K562 (cell line): ENCODE results near the gene SSR4. TPM values are rescaled to one million over a fixed set of nuclear protein-coding genes. Genes with fewer than 3 reads are reported as not detected.

ENCODE experiments used
- ATAC-seq: fragments of 200-7000 bp; cut with Tn5 transposase; 3 replicates; pipeline ENCODE4 v1.9.1; 2020; ENCODE audit warnings: moderate library complexity
- BruUV-seq: library from RNA; stranded (reverse); fragments of 400-500 nt; replicated peaks from 2 replicates; lab custom pipeline; 2021; lab: Mats Ljungman, UMichigan
- CTCF ChIA-PET: fragments of 300-600 bp; formaldehyde crosslinking; extraction: SDS; loops from one replicate; lab custom pipeline; 2021; ENCODE audit warnings: low intra/inter-chr PET ratio; lab: Yijun Ruan, JAX
- POLR2A ChIA-PET: fragments of 300-600, 350-650 bp; sonication (Branson Sonifier 250); formaldehyde crosslinking; extraction: SDS; loops from one replicate; lab custom pipeline; 2021; ENCODE audit warnings: antibody characterized with exemption, inconsistent platforms; lab: Yijun Ruan, JAX
- DNase-seq, 4 experiments: peaks; one replicate each; pipeline versions ENCODE4 v3.0.0 to v3.0.0-alpha.2; 2011 to 2018; ENCODE audit warnings: low spot score in 3 of 4, mixed read lengths in 3 of 4; ENCODE audit errors: extremely low read depth in 1 of 4
- FAIRE-seq: peaks from 2 replicates; lab custom pipeline; 2011; peaks lifted over from hg19 to GRCh38; lab: Jason Lieb, UNC
- H2AFZ ChIP-seq: 2 replicates; pipeline ENCODE4 v1.6.0; 2011; ENCODE audit warnings: low read depth, low read length, control low read depth, inconsistent platforms
- H3K27ac ChIP-seq: fragments of 200-600 bp; 3 replicates; pipeline ENCODE4 v1.8.0; 2011; ENCODE audit warnings: low read depth, mild to moderate bottlenecking, control low read depth, inconsistent platforms, low read length, moderate library complexity, mixed read lengths; ENCODE audit errors: extremely low read depth
- H3K27me3 ChIP-seq, 2 experiments: fragments of 300-600 bp in 1 of 2; 2 replicates in 1 of 2; 3 replicates in 1 of 2; pipeline versions ENCODE4 v1.6.0 to v1.8.0; 2011; ENCODE audit warnings: inconsistent platforms in 2 of 2, low read length in 2 of 2, mild to moderate bottlenecking in 1 of 2, mixed read lengths in 1 of 2, moderate library complexity in 1 of 2; ENCODE audit not compliant: control insufficient read depth in 2 of 2, insufficient read depth in 2 of 2
- H3K36me3 ChIP-seq: fragments of 300-600 bp; 3 replicates; pipeline ENCODE4 v1.8.0; 2011; ENCODE audit warnings: mild to moderate bottlenecking, low read length, inconsistent platforms; ENCODE audit not compliant: control insufficient read depth, insufficient read depth
- H3K4me1 ChIP-seq, 2 experiments: fragments of 200-600 bp in 1 of 2; replicated peaks in 1 of 2; 2 replicates in 1 of 2; 3 replicates in 1 of 2; pipeline versions ENCODE4 v1.5.1 to v1.8.0; 2011; ENCODE audit warnings: inconsistent platforms in 2 of 2, low read length in 2 of 2, mild to moderate bottlenecking in 1 of 2, mixed read lengths in 1 of 2, moderate library complexity in 1 of 2; ENCODE audit not compliant: control insufficient read depth in 2 of 2, insufficient read depth in 2 of 2
- H3K4me2 ChIP-seq: 2 replicates; pipeline ENCODE4 v1.6.1; 2011; ENCODE audit warnings: low read length, control low read depth, inconsistent platforms, mixed read lengths; ENCODE audit not compliant: insufficient read depth
- H3K4me3 ChIP-seq: fragments of 200-600 bp; sonication (generic), shearing (Covaris generic); 2 replicates; pipeline ENCODE4 v1.5.1; 2016; ENCODE audit warnings: control low read depth, inconsistent platforms
- H3K79me2 ChIP-seq: fragments of 200-600 bp; 3 replicates; pipeline ENCODE4 v1.8.0; 2011; ENCODE audit warnings: low read length, inconsistent platforms; ENCODE audit not compliant: control insufficient read depth, insufficient read depth
- H3K9ac ChIP-seq, 2 experiments: 2 replicates each; pipeline versions ENCODE4 v1.6.0 to v1.6.1; 2011; ENCODE audit warnings: low read depth in 2 of 2, low read length in 2 of 2, control low read depth in 1 of 2, inconsistent platforms in 1 of 2, mild to moderate bottlenecking in 1 of 2, mixed read lengths in 1 of 2; ENCODE audit not compliant: insufficient read depth in 1 of 2
- H3K9me1 ChIP-seq: one replicate; pipeline ENCODE4 v1.6.0; 2011; ENCODE audit warnings: inconsistent platforms, mild to moderate bottlenecking, low read length, moderate library complexity; ENCODE audit not compliant: control insufficient read depth, insufficient read depth
- H3K9me3 ChIP-seq: replicated peaks from 2 replicates; pipeline ENCODE4 v1.5.1; 2011; ENCODE audit warnings: low read depth, low read length, inconsistent platforms; ENCODE audit not compliant: control insufficient read depth, insufficient read depth
- H4K20me1 ChIP-seq: replicated peaks from 2 replicates; pipeline ENCODE4 v1.6.1; 2011; ENCODE audit warnings: low read length, inconsistent platforms, mixed read lengths; ENCODE audit not compliant: control insufficient read depth, insufficient read depth
- CTBP1 ChIP-seq: fragments of 450-650 bp; IDR thresholded peaks from 2 replicates; pipeline ENCODE4 v1.6.1; 2016; ENCODE audit warnings: borderline replicate concordance
- IRF9 ChIP-seq: fragments of 450-650 bp; IDR thresholded peaks from 2 replicates; pipeline ENCODE4 v1.6.1; 2016; ENCODE audit warnings: missing biosample characterization, missing genetic modification characterization
- MYBL2 ChIP-seq, 2 experiments: fragments of 450-650 bp in 1 of 2; sonication (generic) in 1 of 2; formaldehyde crosslinking in 1 of 2; IDR thresholded peaks; 2 replicates each; pipeline versions ENCODE4 v1.6.1 to v1.8.1; 2017 to 2022; ENCODE audit warnings: borderline replicate concordance in 1 of 2, inconsistent platforms in 1 of 2, low read depth in 1 of 2, mild to moderate bottlenecking in 1 of 2, missing genetic modification reagents in 1 of 2, moderate library complexity in 1 of 2
- PHF21A ChIP-seq: fragments of 450-650 bp; IDR thresholded peaks from 2 replicates; pipeline ENCODE4 v1.6.1; 2017; ENCODE audit warnings: low read depth, borderline replicate concordance
- PYGO2 ChIP-seq: fragments of 450-650 bp; IDR thresholded peaks from 2 replicates; pipeline ENCODE4 v1.6.1; 2016; ENCODE audit warnings: mild to moderate bottlenecking, missing genetic modification characterization, moderate library complexity, missing compliant biosample characterization
- RB1 ChIP-seq: fragments of 450-650 bp; IDR thresholded peaks from 2 replicates; pipeline ENCODE4 v1.6.1; 2017; ENCODE audit warnings: low read depth, mild to moderate bottlenecking
- THRB ChIP-seq: fragments of 450-650 bp; formaldehyde crosslinking; conservative IDR thresholded peaks from 2 replicates; pipeline ENCODE4 v1.4.0; 2022; ENCODE audit warnings: mild to moderate bottlenecking, missing genetic modification characterization
- ZBTB7A ChIP-seq: IDR thresholded peaks from 2 replicates; pipeline ENCODE4 v1.6.1; 2011; ENCODE audit warnings: low read depth, mild to moderate bottlenecking, low read length, moderate library complexity, borderline replicate concordance; ENCODE audit not compliant: control insufficient read depth
- ZZZ3 ChIP-seq: fragments of 450-650 bp; IDR thresholded peaks from 2 replicates; pipeline ENCODE4 v1.6.1; 2016; ENCODE audit warnings: antibody characterized with exemption, mild to moderate bottlenecking, moderate library complexity
- WGBS: fragments of 100-300 bp; shearing (Covaris generic); methylation state at CpG from one replicate; pipeline ENCODE4 v1.1.6; 2016; ENCODE audit warnings: low coverage, mixed read lengths; ENCODE audit not compliant: insufficient coverage; ENCODE audit errors: missing lambda C conversion rate; 5-methylcytosine and 5-hydroxymethylcytosine counted together
- in situ Hi-C: fragments of 300-500 bp; cut with MboI; formaldehyde crosslinking; loops from 4 replicates; pipeline ENCODE4 v1.15.0; 2018; ENCODE audit warnings: inconsistent platforms, mixed read lengths
- intact Hi-C: fragments of 100-400 bp; cut with micrococcal nuclease; formaldehyde crosslinking; loops from 2 replicates; pipeline ENCODE4 v1.14.2; 2022
- polyA plus RNA-seq, 8 experiments: library from polyadenylated mRNA; depleted of rRNA in 4 of 8; stranded (reverse) in 5 of 8; unstranded in 3 of 8; fragments of >200 nt; fragmentation: Nextera tagmentation in 2 of 8; fragmentation: Illumina TruSeq in 1 of 8; extraction: Ambion mirVana in 2 of 8; extraction: Trizol in 1 of 8; gene quantifications; 2 replicates each; pipeline versions ENCODE4 v1.2.1 to v1.2.3, GENCODE V29; 2011 to 2014; ENCODE audit warnings: inconsistent platforms in 1 of 8, missing spikeins in 1 of 8
- total RNA-seq, 7 experiments: library from RNA; depleted of rRNA in 6 of 7; stranded (reverse); fragments of >200 nt in 6 of 7; fragmentation: Illumina TruSeq in 2 of 7; extraction: Trizol in 2 of 7; gene quantifications; 2 replicates each; pipeline versions ENCODE4 v1.2.1 to v1.2.3, GENCODE V29; 2011 to 2021; ENCODE audit warnings: low replicate concordance in 1 of 7
- TF ChIP-seq, protein P1 (sequence below): fragments of 450-650 bp; IDR thresholded peaks from 2 replicates; pipeline ENCODE4 v1.6.1; 2016; ENCODE audit warnings: antibody characterized with exemption
- TF ChIP-seq, protein P2 (sequence below): fragments of 250-450 bp; sonication (Bioruptor Pico); IDR thresholded peaks from 2 replicates; pipeline ENCODE4 v1.8.0; 2022; ENCODE audit warnings: inconsistent platforms, mild to moderate bottlenecking, moderate library complexity, borderline replicate concordance
- TF ChIP-seq, protein P3 (sequence below): sonication (generic); formaldehyde crosslinking; IDR thresholded peaks from 2 replicates; pipeline ENCODE4 v1.8.0; 2022; ENCODE audit warnings: mild to moderate bottlenecking, missing genetic modification reagents

Gene SSR4
- total and polyA plus RNA-seq, 9 of the 15 experiments (the other 6 are each of a cell fraction or from before 2014, with no cell fraction given): 146 to 492 (median 272) TPM

GRCh38 chrX:153792368-153792767 is 2.1 kb upstream of the SSR4 start:
- POLR2A ChIA-PET: interaction anchor here (0.6 to 0.8 kb wide), 2 partner anchors 12 to 849 kb away, joined by 3 to 4 read pairs; no protein-coding TSS in a partner anchor
- 93% methylated on average over 3 of the region's 6 CpGs for WGBS
- H3K36me3 ChIP-seq: peaks cover 65% of the 10 kb centered on the region; the same call in 2 of the 3 replicates
- intact Hi-C loops: no loop called here
- no peak overlapping the region; the same call in 1 of the 2 replicates for H3K4me3 ChIP-seq
- ATAC-seq (no peak), FAIRE-seq (no peak), DNase-seq (no peak)
- peaks cover 61% of the 10 kb centered on the region for H3K79me2 ChIP-seq
- H3K9me3 ChIP-seq: no peaks in the 10 kb centered on the region
- H2AFZ ChIP-seq: no peak overlapping the region
- H3K9me1 ChIP-seq: peaks cover 3% of the 10 kb centered on the region
- CTCF ChIA-PET: no interaction called here
- H3K27me3 ChIP-seq: no peaks in the 10 kb centered on the region
- H3K4me1 ChIP-seq: peaks cover 33 to 61% of the 10 kb centered on the region in 2 experiments
- H4K20me1 ChIP-seq: no peaks in the 10 kb centered on the region; the same call in 1 of the 2 replicates
- peak overlapping the region in 1 of 2 experiments; percentile 100; a peak in 2 of 4 replicates for H3K9ac ChIP-seq
- BruUV-seq: no TSS peak
- in situ Hi-C loops: no loop called here
- H3K4me2 ChIP-seq: peak overlapping the region; percentile 90
- peak overlapping the region; percentile 96; the same call in 1 of the 3 replicates for H3K27ac ChIP-seq
- TF ChIP-seq PYGO2 (tag): no peak
- TF ChIP-seq, protein P1, sequence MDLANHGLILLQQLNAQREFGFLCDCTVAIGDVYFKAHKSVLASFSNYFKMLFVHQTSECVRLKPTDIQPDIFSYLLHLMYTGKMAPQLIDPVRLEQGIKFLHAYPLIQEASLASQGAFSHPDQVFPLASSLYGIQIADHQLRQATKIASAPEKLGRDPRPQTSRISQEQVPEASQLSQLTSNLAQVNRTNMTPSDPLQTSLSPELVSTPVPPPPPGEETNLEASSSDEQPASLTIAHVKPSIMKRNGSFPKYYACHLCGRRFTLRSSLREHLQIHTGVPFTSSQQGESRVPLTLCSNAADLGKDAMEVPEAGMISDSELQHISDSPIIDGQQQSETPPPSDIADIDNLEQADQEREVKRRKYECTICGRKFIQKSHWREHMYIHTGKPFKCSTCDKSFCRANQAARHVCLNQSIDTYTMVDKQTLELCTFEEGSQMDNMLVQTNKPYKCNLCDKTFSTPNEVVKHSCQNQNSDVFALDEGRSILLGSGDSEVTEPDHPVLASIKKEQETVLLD: no peak
- no peak for TF ChIP-seq ZZZ3
- no peak for TF ChIP-seq MYBL2 (IDR thresholded peaks at IDR 0.05; ENCODE audit: low read depth)
- no peak for TF ChIP-seq MYBL2 (CRISPR knock-in tag; IDR thresholded peaks at IDR 0.05; ENCODE audit: borderline replicate concordance)
- no peak for TF ChIP-seq PHF21A
- TF ChIP-seq, protein P2, sequence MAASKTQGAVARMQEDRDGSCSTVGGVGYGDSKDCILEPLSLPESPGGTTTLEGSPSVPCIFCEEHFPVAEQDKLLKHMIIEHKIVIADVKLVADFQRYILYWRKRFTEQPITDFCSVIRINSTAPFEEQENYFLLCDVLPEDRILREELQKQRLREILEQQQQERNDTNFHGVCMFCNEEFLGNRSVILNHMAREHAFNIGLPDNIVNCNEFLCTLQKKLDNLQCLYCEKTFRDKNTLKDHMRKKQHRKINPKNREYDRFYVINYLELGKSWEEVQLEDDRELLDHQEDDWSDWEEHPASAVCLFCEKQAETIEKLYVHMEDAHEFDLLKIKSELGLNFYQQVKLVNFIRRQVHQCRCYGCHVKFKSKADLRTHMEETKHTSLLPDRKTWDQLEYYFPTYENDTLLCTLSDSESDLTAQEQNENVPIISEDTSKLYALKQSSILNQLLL: no peak
- TF ChIP-seq, protein P3, sequence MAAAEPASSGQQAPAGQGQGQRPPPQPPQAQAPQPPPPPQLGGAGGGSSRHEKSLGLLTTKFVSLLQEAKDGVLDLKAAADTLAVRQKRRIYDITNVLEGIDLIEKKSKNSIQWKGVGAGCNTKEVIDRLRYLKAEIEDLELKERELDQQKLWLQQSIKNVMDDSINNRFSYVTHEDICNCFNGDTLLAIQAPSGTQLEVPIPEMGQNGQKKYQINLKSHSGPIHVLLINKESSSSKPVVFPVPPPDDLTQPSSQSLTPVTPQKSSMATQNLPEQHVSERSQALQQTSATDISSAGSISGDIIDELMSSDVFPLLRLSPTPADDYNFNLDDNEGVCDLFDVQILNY (CRISPR knock-in tag): no peak
- no peak for TF ChIP-seq ZBTB7A
- TF ChIP-seq THRB: no peak
- TF ChIP-seq CTBP1: no peak
- TF ChIP-seq RB1: no peak
- TF ChIP-seq IRF9: no peak
